HEK293T (cell line): ENCODE results near the gene KLHL26.
A peak's percentile ranks its signal among the peaks of the same experiment; 100 is the strongest.

Experiments
- CTCF ChIA-PET: fragments of 350-600 bp; formaldehyde crosslinking; extraction: SDS; loops from one replicate; lab custom pipeline; 2021; ENCODE audit warnings: antibody characterized with exemption, inconsistent platforms; lab: Yijun Ruan, JAX
- POLR2A ChIA-PET: fragments of 350-600 bp; formaldehyde crosslinking; extraction: SDS; loops from one replicate; lab custom pipeline; 2020; ENCODE audit warnings: antibody characterized with exemption, inconsistent platforms; lab: Yijun Ruan, JAX
- DNase-seq: peaks from one replicate; pipeline ENCODE4 v3.0.0; 2012; ENCODE audit warnings: mixed read lengths; ENCODE audit errors: extremely low spot score
- ARNT ChIP-seq: fragments of 450-650 bp; IDR thresholded peaks from 2 replicates; pipeline ENCODE4 v1.6.1; 2017; ENCODE audit warnings: mild to moderate bottlenecking
- BHLHE40 ChIP-seq: fragments of 450-650 bp; IDR thresholded peaks from 2 replicates; pipeline ENCODE4 v1.6.1; 2016; ENCODE audit warnings: mild to moderate bottlenecking, moderate library complexity, borderline replicate concordance
- CTBP1 ChIP-seq: fragments of 450-650 bp; IDR thresholded peaks from 2 replicates; pipeline ENCODE4 v1.6.1; 2016; ENCODE audit warnings: borderline replicate concordance
- ELF4 ChIP-seq: fragments of 450-650 bp; IDR thresholded peaks from 2 replicates; pipeline ENCODE4 v1.6.1; 2017; ENCODE audit warnings: antibody characterized with exemption
- FOXA1 ChIP-seq: fragments of 450-650 bp; IDR thresholded peaks from 2 replicates; pipeline ENCODE4 v1.6.1; 2016; ENCODE audit warnings: mild to moderate bottlenecking
- FOXK2 ChIP-seq: fragments of 450-650 bp; IDR thresholded peaks from 2 replicates; pipeline ENCODE4 v1.6.1; 2016; ENCODE audit warnings: mild to moderate bottlenecking
- FOXM1 ChIP-seq: fragments of 450-650 bp; IDR thresholded peaks from 2 replicates; pipeline ENCODE4 v1.6.1; 2017; ENCODE audit warnings: mild to moderate bottlenecking, borderline replicate concordance
- HDGF ChIP-seq: fragments of 450-650 bp; IDR thresholded peaks from 2 replicates; pipeline ENCODE4 v1.6.1; 2017; ENCODE audit warnings: antibody characterized with exemption, borderline replicate concordance
- L3MBTL2 ChIP-seq: fragments of 450-650 bp; conservative IDR thresholded peaks from 2 replicates; pipeline ENCODE4 v1.6.1; 2016; ENCODE audit warnings: mild to moderate bottlenecking
- LEF1 ChIP-seq: fragments of 450-650 bp; IDR thresholded peaks from 2 replicates; pipeline ENCODE4 v1.6.1; 2017; ENCODE audit warnings: mild to moderate bottlenecking, borderline replicate concordance
- NFRKB ChIP-seq: fragments of 450-650 bp; IDR thresholded peaks from 2 replicates; pipeline ENCODE4 v1.6.1; 2016; ENCODE audit warnings: mild to moderate bottlenecking, moderate library complexity
- SP1 ChIP-seq: fragments of 450-650 bp; IDR thresholded peaks from 2 replicates; pipeline ENCODE4 v1.6.1; 2017
- SUZ12 ChIP-seq: fragments of 450-650 bp; IDR thresholded peaks from 2 replicates; pipeline ENCODE4 v1.6.1; 2016; ENCODE audit warnings: mild to moderate bottlenecking
- TARDBP ChIP-seq: fragments of 450-650 bp; IDR thresholded peaks from 2 replicates; pipeline ENCODE4 v1.6.1; 2016
- ZNF384 ChIP-seq: fragments of 450-650 bp; IDR thresholded peaks from 2 replicates; pipeline ENCODE4 v1.6.1; 2016
- TF ChIP-seq, protein P1 (sequence below): fragments of 450-650 bp; IDR thresholded peaks from 2 replicates; pipeline ENCODE4 v1.6.1; 2016

KLHL26 gene

DNA sequence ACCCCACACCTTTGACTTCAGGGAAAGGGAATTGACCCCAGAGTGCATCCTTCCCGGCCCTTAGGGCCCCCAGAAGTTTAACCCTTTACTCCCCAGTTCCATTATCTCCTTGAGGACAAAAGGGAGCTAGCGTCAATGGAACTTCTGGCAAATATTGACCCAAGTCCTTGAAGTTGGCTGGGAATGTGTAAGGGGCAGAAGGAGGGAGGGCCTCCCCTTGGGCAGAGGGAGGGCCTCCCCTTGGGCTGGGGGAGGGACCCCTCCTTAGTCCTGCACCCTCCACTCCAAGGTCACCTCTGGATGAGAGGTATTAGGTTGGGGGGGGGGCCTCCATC lies 27.1 kb upstream of the KLHL26 start:
- TF ChIP-seq BHLHE40 (no peak), TARDBP (no peak), ARNT (no peak), SUZ12 (no peak), FOXK2 (no peak), HDGF (no peak), SP1 (no peak), NFRKB (no peak)
- DNase-seq: no peak
- ChIA-PET POLR2A (no interaction called here), CTCF (no interaction called here)

- ChIA-PET CTCF (no interaction called here), POLR2A (no interaction called here)
- DNase-seq: no peak
- TF ChIP-seq ZNF384 (no peak), FOXK2 (no peak), ARNT (no peak), CTBP1 (no peak), FOXA1 (no peak), ELF4 (no peak), BHLHE40 (no peak), SP1 (no peak), LEF1 (no peak), FOXM1 (no peak), SUZ12 (no peak)
- TF ChIP-seq, protein P1, sequence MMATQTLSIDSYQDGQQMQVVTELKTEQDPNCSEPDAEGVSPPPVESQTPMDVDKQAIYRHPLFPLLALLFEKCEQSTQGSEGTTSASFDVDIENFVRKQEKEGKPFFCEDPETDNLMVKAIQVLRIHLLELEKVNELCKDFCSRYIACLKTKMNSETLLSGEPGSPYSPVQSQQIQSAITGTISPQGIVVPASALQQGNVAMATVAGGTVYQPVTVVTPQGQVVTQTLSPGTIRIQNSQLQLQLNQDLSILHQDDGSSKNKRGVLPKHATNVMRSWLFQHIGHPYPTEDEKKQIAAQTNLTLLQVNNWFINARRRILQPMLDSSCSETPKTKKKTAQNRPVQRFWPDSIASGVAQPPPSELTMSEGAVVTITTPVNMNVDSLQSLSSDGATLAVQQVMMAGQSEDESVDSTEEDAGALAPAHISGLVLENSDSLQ: no peak
Measured at GRCh38 chr19:18610245-18610555, 26.6 kb upstream of the KLHL26 start.

GRCh38 chr19:18610556-18611326 lies 26.1 kb upstream of the KLHL26 start:
- ChIA-PET POLR2A (no interaction called here), CTCF (no interaction called here)
- DNase-seq: no peak
- TF ChIP-seq, protein P1: no peak
- TF ChIP-seq NFRKB (no peak), FOXK2 (no peak), LEF1 (no peak), TARDBP (no peak), SUZ12 (no peak), ARNT (no peak), ZNF384 (no peak), L3MBTL2 (no peak), FOXA1 (no peak), BHLHE40 (no peak), HDGF (no peak), SP1 (no peak), ELF4 (no peak), FOXM1 (no peak), CTBP1 (no peak)

GRCh38 chr19:18611327-18612050 lies 25.3 kb upstream of the KLHL26 start:
- TF ChIP-seq HDGF (no peak), ZNF384 (no peak)
- TF ChIP-seq, protein P1: no peak
- CTCF ChIA-PET: no interaction called here
- POLR2A ChIA-PET: no interaction called here
- DNase-seq: no peak

- CTCF ChIA-PET: no interaction called here
- TF ChIP-seq L3MBTL2 (peak; percentile 76), NFRKB (no peak)
- DNase-seq: no peak
Measured at GRCh38 chr19:18612051-18612771, 24.6 kb upstream of the KLHL26 start.

GRCh38 chr19:18612772-18613588 lies 23.8 kb upstream of the KLHL26 start, which contains the start of gene TMEM59L:
TSS of gene TMEM59L (plus strand) at chr19:18612870. CDS start at chr19:18612959, 89 bp downstream.
- POLR2A ChIA-PET: no interaction called here
- TF ChIP-seq FOXA1 (no peak), HDGF (no peak), ARNT (no peak), FOXM1 (no peak), SP1 (no peak), NFRKB (no peak)
- DNase-seq: no peak
- CTCF ChIA-PET: no interaction called here

More at GRCh38 chr19:18612051-18612771, 24.6 kb upstream of the KLHL26 start:
- POLR2A ChIA-PET: no interaction called here
